Activated CD4-positive, alpha-beta T cell treated with anti-CD3 and anti-CD28 coated beads, Interleukin-2, amount 50 U/mL, for 4 hours (primary cell): ENCODE results near the gene BRIX1.
"Not testable (repeated sequence)": the region's sequence is repeated elsewhere in the genome, so short reads cannot be mapped to it uniquely, and the experiment has no call there.

ENCODE experiments used
- DNase-seq, 2 experiments: peaks; one replicate each; pipeline ENCODE4 v3.0.0-alpha.2; 2020

The BRIX1 gene

GRCh38 chr5:34916518-34916917 lies 1.0 kb downstream of the BRIX1 start:
- no peak for DNase-seq

- no peak for DNase-seq
Observed at GRCh38 chr5:34918025-34918424, 2.5 kb downstream of the BRIX1 start.

- DNase-seq = no peak
Observed at GRCh38 chr5:34919077-34919476, 3.6 kb downstream of the BRIX1 start.

GRCh38 chr5:34923256-34923655 lies 7.7 kb downstream of the BRIX1 start:
- DNase-seq = not testable (repeated sequence)

- peak in 1 of 2 experiments; percentile 15 for DNase-seq
Observed at GRCh38 chr5:34923694-34924461, 8.4 kb downstream of the BRIX1 start.

GRCh38 chr5:34924462-34924765 lies 8.9 kb downstream of the BRIX1 start:
- no peak for DNase-seq

- no peak for DNase-seq
Observed at GRCh38 chr5:34926318-34926888, 10.9 kb downstream of the BRIX1 start.

- no peak for DNase-seq
Observed at GRCh38 chr5:34927785-34928184, 12.3 kb downstream of the BRIX1 start.

- DNase-seq = no peak
Observed at GRCh38 chr5:34928267-34928666, 12.8 kb downstream of the BRIX1 start.

- peak; percentile 98 for DNase-seq
Observed at GRCh38 chr5:34929134-34929719, 13.7 kb downstream of the BRIX1 start, which contains the start of gene DNAJC21. Gene DNAJC21, plus strand, starts transcription at chr5:34929559. Its CDS starts 261 bp downstream, at chr5:34929820.

GRCh38 chr5:34929720-34930461 lies 14.4 kb downstream of the BRIX1 start:
- DNase-seq = peak; percentile 64 to 72

GRCh38 chr5:34930462-34930844 lies 14.9 kb downstream of the BRIX1 start:
- no peak for DNase-seq

- no peak for DNase-seq
Observed at GRCh38 chr5:34930870-34931269, 15.4 kb downstream of the BRIX1 start.

- DNase-seq = no peak
Observed at GRCh38 chr5:34932947-34933346, 17.4 kb downstream of the BRIX1 start.

- no peak for DNase-seq
Observed at GRCh38 chr5:34941936-34942335, 26.4 kb downstream of the BRIX1 start.

GRCh38 chr5:34944044-34944443 lies 28.5 kb downstream of the BRIX1 start:
- DNase-seq = no peak

GRCh38 chr5:34944460-34945047 lies 29.0 kb downstream of the BRIX1 start:
- DNase-seq = no peak

- DNase-seq = no peak
Observed at GRCh38 chr5:34957321-34957720, 41.8 kb downstream of the BRIX1 start.

GRCh38 chr5:34957857-34958690 lies 42.6 kb downstream of the BRIX1 start:
- no peak for DNase-seq

- no peak for DNase-seq
Observed at GRCh38 chr5:34959323-34959722, 43.8 kb downstream of the BRIX1 start.

- no peak for DNase-seq
Observed at GRCh38 chr5:34967540-34967939, 52.0 kb downstream of the BRIX1 start.

- no peak for DNase-seq
Observed at GRCh38 chr5:34968258-34968657, 52.7 kb downstream of the BRIX1 start.
